ENCODE measurements around the gene VCL. TPM values are rescaled to one million over a fixed set of nuclear protein-coding genes. Genes with fewer than 3 reads are reported as not detected.

Gene VCL
- total RNA-seq, 1 experiment from 2014 or later: 92.2 TPM

GRCh38 chr10:74120911-74121310 lies 123.0 kb downstream of the VCL start:
- no peak overlapping the region for H3K4me3 Mint-ChIP-seq (ENCODE audit: unreplicated experiment)
- peaks cover 3% of the 10 kb centered on the region; the same call in 1 of the 2 replicates for H3K4me1 ChIP-seq
- no peaks in the 10 kb centered on the region for H3K9me3 Mint-ChIP-seq (ENCODE audit: unreplicated experiment)
- ChIA-PET POLR2A (interaction anchor here (0.5 to 0.6 kb wide), 2 partner anchors 11 to 1568 kb away, joined by 3 to 8 read pairs; no protein-coding TSS in a partner anchor), CTCF (no interaction called here)
- DNase-seq: no peak
- intact Hi-C loops (cut with micrococcal nuclease; ENCODE audit: unreplicated experiment): no loop called here
- H3K4me3 ChIP-seq (ENCODE audit: low read depth, low read length): no peak overlapping the region
- no TSS peak for BruUV-seq (replicated peaks)
- H3K9me3 ChIP-seq: no peaks in the 10 kb centered on the region
- H3K4me1 Mint-ChIP-seq (ENCODE audit: low read depth, unreplicated experiment): peaks cover 13% of the 10 kb centered on the region
- H3K27ac Mint-ChIP-seq (ENCODE audit: unreplicated experiment): no peak overlapping the region
- no peaks in the 10 kb centered on the region for H3K36me3 ChIP-seq (ENCODE audit: control insufficient read depth, insufficient read depth, low read length)
- H3K27me3 Mint-ChIP-seq (ENCODE audit: insufficient read depth, unreplicated experiment): no peaks in the 10 kb centered on the region
- H3K27me3 ChIP-seq (replicated peaks; ENCODE audit: control insufficient read depth, insufficient read depth, low read length): no peaks in the 10 kb centered on the region
- H3K36me3 Mint-ChIP-seq (ENCODE audit: insufficient read depth, unreplicated experiment): peaks cover 92% of the 10 kb centered on the region
- no peak for TF ChIP-seq CTCF (IDR thresholded peaks at IDR 0.05; ENCODE audit: insufficient read depth in 1 of 2, low read depth in 1 of 2, low read length in 1 of 2, severe bottlenecking in 1 of 2, unreplicated experiment in 1 of 2)

- Histone ChIP-seq H3K4me3 (ENCODE audit: low read depth, low read length) (no peak overlapping the region), H3K9me3 (no peaks in the 10 kb centered on the region), H3K4me1 (peaks cover 3% of the 10 kb centered on the region; the same call in 1 of the 2 replicates), H3K27me3 (replicated peaks; ENCODE audit: control insufficient read depth, insufficient read depth, low read length) (no peaks in the 10 kb centered on the region), H3K36me3 (ENCODE audit: control insufficient read depth, insufficient read depth, low read length) (no peaks in the 10 kb centered on the region)
- no peaks in the 10 kb centered on the region for H3K27me3 Mint-ChIP-seq (ENCODE audit: insufficient read depth, unreplicated experiment)
- TF ChIP-seq CTCF (IDR thresholded peaks at IDR 0.05; ENCODE audit: insufficient read depth in 1 of 2, low read depth in 1 of 2, low read length in 1 of 2, severe bottlenecking in 1 of 2, unreplicated experiment in 1 of 2): no peak
- H3K36me3 Mint-ChIP-seq (ENCODE audit: insufficient read depth, unreplicated experiment): peaks cover 92% of the 10 kb centered on the region
- no peak for DNase-seq
- BruUV-seq (replicated peaks): no TSS peak
- H3K27ac Mint-ChIP-seq (ENCODE audit: unreplicated experiment): peak overlapping the region; percentile 18
- CTCF ChIA-PET: no interaction called here
- POLR2A ChIA-PET: interaction anchor here (0.5 to 0.7 kb wide), 3 partner anchors 11 to 1569 kb away, joined by 3 to 8 read pairs (median 3); no protein-coding TSS in a partner anchor
- intact Hi-C loops (cut with micrococcal nuclease; ENCODE audit: unreplicated experiment): no loop called here
- no peak overlapping the region for H3K4me3 Mint-ChIP-seq (ENCODE audit: unreplicated experiment)
- H3K9me3 Mint-ChIP-seq (ENCODE audit: unreplicated experiment): no peaks in the 10 kb centered on the region
- peaks cover 13% of the 10 kb centered on the region for H3K4me1 Mint-ChIP-seq (ENCODE audit: low read depth, unreplicated experiment)
Observed at GRCh38 chr10:74121368-74121767, 123.5 kb downstream of the VCL start.

GRCh38 chr10:74122060-74122459 lies 124.1 kb downstream of the VCL start:
- H3K4me3 Mint-ChIP-seq (ENCODE audit: unreplicated experiment): no peak overlapping the region
- no peaks in the 10 kb centered on the region for H3K27me3 Mint-ChIP-seq (ENCODE audit: insufficient read depth, unreplicated experiment)
- no peaks in the 10 kb centered on the region for H3K9me3 Mint-ChIP-seq (ENCODE audit: unreplicated experiment)
- no peak for TF ChIP-seq CTCF (IDR thresholded peaks at IDR 0.05; ENCODE audit: insufficient read depth in 1 of 2, low read depth in 1 of 2, low read length in 1 of 2, severe bottlenecking in 1 of 2, unreplicated experiment in 1 of 2)
- intact Hi-C loops (cut with micrococcal nuclease; ENCODE audit: unreplicated experiment): no loop called here
- POLR2A ChIA-PET: interaction anchor here (0.7 kb wide), 1 partner anchor 19 kb away, joined by 3 read pairs; no protein-coding TSS in a partner anchor
- CTCF ChIA-PET: no interaction called here
- peaks cover 91% of the 10 kb centered on the region for H3K36me3 Mint-ChIP-seq (ENCODE audit: insufficient read depth, unreplicated experiment)
- no TSS peak for BruUV-seq (replicated peaks)
- DNase-seq: no peak
- Histone ChIP-seq H3K27me3 (replicated peaks; ENCODE audit: control insufficient read depth, insufficient read depth, low read length) (no peaks in the 10 kb centered on the region), H3K9me3 (no peaks in the 10 kb centered on the region), H3K36me3 (ENCODE audit: control insufficient read depth, insufficient read depth, low read length) (no peaks in the 10 kb centered on the region), H3K4me3 (ENCODE audit: low read depth, low read length) (no peak overlapping the region), H3K4me1 (peaks cover 3% of the 10 kb centered on the region; the same call in 1 of the 2 replicates)
- H3K27ac Mint-ChIP-seq (ENCODE audit: unreplicated experiment): peak overlapping the region; percentile 18
- H3K4me1 Mint-ChIP-seq (ENCODE audit: low read depth, unreplicated experiment): peaks cover 13% of the 10 kb centered on the region
